GM19099 (cell line): ENCODE measurements around the gene SSH2.

Source experiments
- POLR2A ChIP-seq: IDR thresholded peaks from 3 replicates; pipeline ENCODE4 v1.6.1; 2011; ENCODE audit warnings: low read depth; ENCODE audit not compliant: insufficient read length; ENCODE audit errors: extremely low read depth

Gene SSH2

DNA sequence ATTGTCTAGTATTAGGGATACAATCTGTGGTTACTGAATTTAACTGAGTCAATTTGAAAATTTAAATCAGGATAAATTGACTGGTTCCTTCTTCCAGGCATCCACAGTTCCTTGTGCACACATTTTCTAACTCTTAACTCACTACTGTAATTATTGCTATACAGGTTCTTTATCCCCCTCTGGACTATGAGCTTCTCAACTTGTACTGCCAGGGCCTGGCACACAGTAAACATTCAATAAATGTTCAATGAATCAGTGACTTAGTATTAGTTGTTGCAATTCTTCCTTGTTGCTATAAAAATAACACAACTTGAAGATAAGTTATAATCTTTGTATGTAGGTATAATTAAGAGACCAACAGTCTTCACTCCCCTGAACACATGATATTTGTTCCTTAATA is 67.9 kb downstream of the SSH2 start:
- TF ChIP-seq POLR2A: no peak

GRCh38 chr17:29857823-29858222 is 72.2 kb downstream of the SSH2 start:
- TF ChIP-seq POLR2A: no peak

DNA sequence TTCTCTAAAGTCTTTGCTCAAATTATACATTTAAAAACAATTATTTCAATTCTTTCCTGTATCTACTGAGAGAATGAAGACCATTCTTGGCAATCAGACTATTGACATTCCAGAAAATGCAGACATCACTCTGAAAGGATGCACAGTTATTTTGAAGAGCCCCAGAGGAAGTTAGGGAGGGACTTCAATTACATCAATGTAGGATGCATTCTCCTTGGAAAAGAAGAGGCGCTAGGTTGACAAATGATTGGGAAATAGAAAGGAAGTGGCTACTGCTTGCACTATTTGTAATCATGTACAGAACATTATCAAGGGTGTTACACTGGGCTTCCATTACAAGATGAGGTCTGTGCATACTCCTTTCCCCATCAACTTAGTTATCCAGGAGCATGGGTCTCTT is 74.3 kb downstream of the SSH2 start:
- TF ChIP-seq POLR2A: no peak

GRCh38 chr17:29848737-29849136 is 81.3 kb downstream of the SSH2 start:
- TF ChIP-seq POLR2A: no peak

DNA sequence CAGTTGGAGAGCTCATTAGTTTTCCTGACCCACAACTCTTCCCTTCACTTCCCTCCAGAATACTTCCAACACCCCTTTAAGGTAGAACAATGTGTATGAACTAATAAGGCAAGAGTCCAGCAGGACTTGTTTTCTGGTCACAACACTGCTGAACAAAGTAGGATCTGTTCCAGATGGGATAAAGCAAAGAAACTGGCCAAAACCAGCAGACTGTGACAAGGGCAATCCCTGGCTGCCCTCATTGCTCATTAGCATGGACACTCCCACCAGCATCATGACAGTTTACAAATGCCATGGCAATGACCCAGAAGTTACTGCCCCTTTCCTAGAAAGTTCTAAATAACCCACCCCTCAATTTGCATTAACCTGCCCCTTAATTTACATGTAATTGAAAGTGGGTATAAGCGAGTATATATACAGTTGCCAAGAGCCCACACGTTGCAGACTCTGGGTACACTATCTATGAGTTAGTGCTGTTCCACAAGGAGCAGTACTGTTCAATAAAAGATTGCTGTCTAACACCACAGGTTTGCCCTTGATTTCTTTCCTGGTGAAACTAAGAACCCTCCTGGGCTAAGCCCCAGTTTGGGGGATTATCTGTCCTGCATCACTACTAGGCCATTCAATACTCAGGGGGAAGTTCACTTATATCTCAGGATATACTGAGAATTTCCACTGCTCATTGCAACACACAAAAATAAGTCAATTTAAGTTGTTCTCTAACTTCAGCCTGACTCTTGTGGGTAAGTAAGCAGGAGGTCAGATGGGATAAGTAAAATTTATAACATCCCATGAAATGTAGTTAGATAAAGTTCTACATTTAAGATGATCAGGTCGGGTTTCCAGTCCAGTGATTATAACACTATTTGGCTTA is 82.3 kb downstream of the SSH2 start:
- no peak for TF ChIP-seq POLR2A

DNA sequence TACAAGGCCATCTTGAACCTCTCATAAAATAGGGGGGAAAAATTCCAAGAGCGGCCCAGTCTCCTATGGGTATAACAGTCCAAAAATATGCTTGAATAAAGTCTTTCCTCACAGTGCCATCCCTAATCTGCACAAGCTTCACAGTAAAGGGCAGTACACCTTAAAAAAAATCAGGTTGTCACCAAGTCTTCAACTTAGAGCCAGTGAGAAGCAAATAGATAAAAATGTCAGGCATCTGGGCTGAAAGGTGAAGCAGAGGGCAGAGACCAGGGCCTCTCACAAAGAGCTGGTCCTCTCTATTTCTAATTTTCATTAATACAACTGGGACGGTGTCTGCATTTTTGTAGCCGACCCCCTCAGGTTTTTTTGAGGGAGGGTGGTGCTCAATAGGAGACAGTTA is 82.9 kb downstream of the SSH2 start:
- TF ChIP-seq POLR2A: no peak

- TF ChIP-seq POLR2A: no peak
Observed at GRCh38 chr17:29846298-29846697, 83.7 kb downstream of the SSH2 start.

DNA sequence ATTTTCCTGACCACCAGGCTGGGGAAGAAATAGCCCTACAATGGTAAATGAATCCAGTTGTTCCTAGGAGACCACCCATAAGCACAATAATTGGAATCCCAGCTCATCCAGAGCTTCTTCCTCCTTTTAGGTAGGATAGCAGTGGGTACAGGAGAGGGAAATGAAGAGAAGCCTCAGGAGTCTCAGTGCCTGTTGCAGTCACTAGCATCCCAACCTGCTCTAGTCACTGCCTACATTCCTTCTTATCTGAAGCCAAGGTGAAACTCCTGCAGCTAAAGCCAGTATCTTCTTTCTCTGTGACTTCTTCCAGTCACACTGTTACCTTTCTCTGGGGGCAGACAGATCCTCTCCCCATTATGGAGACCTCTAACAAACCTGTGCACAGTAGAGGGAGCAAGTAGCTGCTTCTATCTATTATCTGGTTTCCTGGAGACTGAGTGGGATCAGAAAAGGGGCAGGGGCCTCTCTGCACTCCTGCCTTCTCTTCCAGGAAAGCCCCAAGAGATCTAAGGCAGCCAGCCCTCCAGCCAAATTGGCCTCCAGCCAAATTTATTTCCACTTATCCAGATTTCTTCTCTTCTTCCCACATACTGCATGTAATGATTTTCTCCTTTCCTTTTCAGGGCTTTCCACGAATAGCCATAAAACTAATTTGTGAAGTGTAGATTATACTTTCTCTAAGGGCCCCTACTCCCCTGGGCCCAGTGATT is 85.5 kb downstream of the SSH2 start:
- TF ChIP-seq POLR2A: no peak

DNA sequence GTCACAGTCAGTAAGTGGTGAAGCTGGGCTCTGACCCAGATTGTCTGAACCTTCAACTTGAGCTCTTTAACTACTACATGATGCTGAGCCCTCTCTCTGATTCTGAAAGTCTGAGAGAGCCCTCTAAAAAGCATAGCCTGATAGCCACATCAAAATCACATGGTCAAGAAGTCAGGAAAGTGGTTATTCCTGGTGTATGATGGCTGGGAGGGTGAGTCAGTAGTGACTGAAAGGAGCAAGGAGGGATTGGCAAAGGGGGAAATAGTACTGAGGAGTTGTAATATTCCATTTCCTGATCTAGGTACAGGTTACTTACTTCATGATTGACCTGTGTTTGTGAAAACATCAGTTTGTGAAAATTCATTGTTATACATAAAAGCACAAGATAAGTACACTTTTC is 89.1 kb downstream of the SSH2 start:
- no peak for TF ChIP-seq POLR2A

- TF ChIP-seq POLR2A: no peak
Observed at GRCh38 chr17:29839656-29840055, 90.4 kb downstream of the SSH2 start.

- no peak for TF ChIP-seq POLR2A
Observed at GRCh38 chr17:29838961-29839360, 91.1 kb downstream of the SSH2 start.

DNA sequence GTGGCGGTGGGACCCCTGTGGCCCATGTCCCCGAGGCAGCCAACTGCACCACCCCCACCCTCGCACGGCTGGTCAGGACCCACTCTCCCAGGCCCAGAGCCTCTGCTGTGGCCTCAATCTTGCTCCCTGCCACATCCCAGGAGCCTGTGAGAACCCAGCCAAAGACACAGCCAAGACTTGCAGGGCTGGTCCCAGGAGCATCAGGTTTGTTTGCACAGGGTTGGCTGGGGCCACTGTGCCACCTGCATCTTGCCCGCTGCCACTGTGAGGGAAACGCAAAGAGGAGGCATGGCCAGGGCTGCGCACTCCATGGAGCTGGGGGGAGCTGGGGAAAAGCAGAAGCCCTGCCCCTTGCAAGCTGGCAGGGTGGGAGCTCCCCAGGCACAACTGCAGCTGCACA is 92.5 kb downstream of the SSH2 start:
- no peak for TF ChIP-seq POLR2A

- no peak for TF ChIP-seq POLR2A
Observed at GRCh38 chr17:29836643-29837042, 93.4 kb downstream of the SSH2 start.

- no peak for TF ChIP-seq POLR2A
Observed at GRCh38 chr17:29835435-29836351, 94.3 kb downstream of the SSH2 start.

GRCh38 chr17:29833801-29834200 is 96.2 kb downstream of the SSH2 start:
- no peak for TF ChIP-seq POLR2A

DNA sequence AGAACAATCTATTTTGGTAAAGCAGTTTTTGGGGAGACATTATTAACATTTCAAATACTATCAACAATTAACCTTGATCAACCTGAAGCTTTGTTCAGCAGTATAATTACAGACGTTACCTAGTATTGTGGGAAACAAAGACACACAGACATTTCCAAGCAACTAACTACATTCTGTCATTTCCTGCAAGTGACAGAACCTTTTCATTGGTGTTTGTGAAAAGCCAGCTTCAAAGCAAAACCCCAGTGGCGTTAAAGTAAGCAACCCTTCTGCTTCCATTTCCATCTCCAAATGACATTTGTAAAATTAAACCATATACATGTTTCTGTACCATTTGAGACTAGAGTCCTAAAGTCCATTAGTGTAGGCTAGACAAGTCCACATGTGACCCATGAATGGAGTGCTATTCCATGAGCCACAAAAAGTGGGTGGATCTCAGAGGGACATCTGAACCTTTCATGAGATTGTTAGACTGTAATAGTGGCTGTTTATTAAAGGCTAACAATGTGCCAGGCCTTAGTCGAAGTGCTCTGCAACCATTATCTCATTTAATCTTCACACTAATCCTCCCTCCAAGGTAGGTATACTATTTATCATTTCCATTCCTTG is 101.2 kb downstream of the SSH2 start:
- no peak for TF ChIP-seq POLR2A

- no peak for TF ChIP-seq POLR2A
Observed at GRCh38 chr17:29827179-29827578, 102.8 kb downstream of the SSH2 start.
